ENCODE data around the gene ACBD3. TPM values are rescaled to one million over a fixed set of nuclear protein-coding genes. Genes with fewer than 3 reads are reported as not detected.

ACBD3 gene
- total RNA-seq, 1 experiment from 2014 or later: 93.9 TPM

GRCh38 chr1:226133504-226134123 is 52.9 kb downstream of the ACBD3 start:
- intact Hi-C loops (cut with micrococcal nuclease): no loop called here
- BruUV-seq (replicated peaks): no TSS peak
- H3K4me1 Mint-ChIP-seq (ENCODE audit: insufficient read depth, unreplicated experiment): peaks cover 14% of the 10 kb centered on the region
- no peaks in the 10 kb centered on the region for H3K9me3 Mint-ChIP-seq (ENCODE audit: unreplicated experiment)
- H3K4me3 Mint-ChIP-seq (ENCODE audit: unreplicated experiment): no peak overlapping the region
- POLR2A ChIA-PET: interaction anchor here (0.7 to 0.9 kb wide), 2 partner anchors 10 to 1032 kb away, joined by 4 read pairs; no protein-coding TSS in a partner anchor
- H3K27ac Mint-ChIP-seq (ENCODE audit: low read depth, unreplicated experiment): no peak overlapping the region
- TF ChIP-seq CTCF (IDR thresholded peaks at IDR 0.05; ENCODE audit: unreplicated experiment): no peak
- CTCF ChIA-PET: interaction anchor here (0.5 to 1.9 kb wide), 6 partner anchors 9 to 1213 kb away, joined by 3 to 15 read pairs (median 5); no protein-coding TSS in a partner anchor
- peaks cover 5% of the 10 kb centered on the region for H3K36me3 Mint-ChIP-seq (ENCODE audit: insufficient read depth, unreplicated experiment)
- DNase-seq (ENCODE audit: unreplicated experiment): no peak
- H3K27me3 Mint-ChIP-seq (ENCODE audit: insufficient read depth, unreplicated experiment): no peaks in the 10 kb centered on the region

GRCh38 chr1:226132728-226133503 is 53.6 kb downstream of the ACBD3 start:
- peaks cover 18% of the 10 kb centered on the region for H3K4me1 Mint-ChIP-seq (ENCODE audit: insufficient read depth, unreplicated experiment)
- POLR2A ChIA-PET: interaction anchor here (0.6 to 0.9 kb wide), 4 partner anchors 9 to 1032 kb away, joined by 3 to 4 read pairs (median 4); no protein-coding TSS in a partner anchor
- H3K9me3 Mint-ChIP-seq (ENCODE audit: unreplicated experiment): no peaks in the 10 kb centered on the region
- H3K36me3 Mint-ChIP-seq (ENCODE audit: insufficient read depth, unreplicated experiment): peaks cover 5% of the 10 kb centered on the region
- no peaks in the 10 kb centered on the region for H3K27me3 Mint-ChIP-seq (ENCODE audit: insufficient read depth, unreplicated experiment)
- no peak for TF ChIP-seq CTCF (IDR thresholded peaks at IDR 0.05; ENCODE audit: unreplicated experiment)
- no peak overlapping the region for H3K4me3 Mint-ChIP-seq (ENCODE audit: unreplicated experiment)
- CTCF ChIA-PET: interaction anchor here (0.5 to 1.9 kb wide), 7 partner anchors 8 to 1212 kb away, joined by 3 to 15 read pairs (median 4); no protein-coding TSS in a partner anchor
- DNase-seq (ENCODE audit: unreplicated experiment): no peak
- intact Hi-C loops (cut with micrococcal nuclease): no loop called here
- no peak overlapping the region for H3K27ac Mint-ChIP-seq (ENCODE audit: low read depth, unreplicated experiment)
- BruUV-seq (replicated peaks): no TSS peak

- POLR2A ChIA-PET: interaction anchor here (0.8 to 1.6 kb wide), 2 partner anchors 13 to 17 kb away, joined by 3 to 6 read pairs; no protein-coding TSS in a partner anchor
Observed at GRCh38 chr1:226131639-226132038, 54.9 kb downstream of the ACBD3 start.

More at GRCh38 chr1:226131639-226132038, 54.9 kb downstream of the ACBD3 start:
- Mint-ChIP-seq H3K36me3 (ENCODE audit: insufficient read depth, unreplicated experiment) (peaks cover 5% of the 10 kb centered on the region), H3K9me3 (ENCODE audit: unreplicated experiment) (no peaks in the 10 kb centered on the region), H3K27me3 (ENCODE audit: insufficient read depth, unreplicated experiment) (no peaks in the 10 kb centered on the region), H3K4me1 (ENCODE audit: insufficient read depth, unreplicated experiment) (peaks cover 28% of the 10 kb centered on the region), H3K27ac (ENCODE audit: low read depth, unreplicated experiment) (no peak overlapping the region), H3K4me3 (ENCODE audit: unreplicated experiment) (no peak overlapping the region)
- BruUV-seq (replicated peaks): no TSS peak
- no peak for DNase-seq (ENCODE audit: unreplicated experiment)
- intact Hi-C loops (cut with micrococcal nuclease): no loop called here
- CTCF ChIA-PET: interaction anchor here (0.5 to 1.6 kb wide), 8 partner anchors 9 to 492 kb away, joined by 3 to 5 read pairs (median 4); partner anchors contain the start of gene PARP1
- TF ChIP-seq CTCF (IDR thresholded peaks at IDR 0.05; ENCODE audit: unreplicated experiment): no peak
